Measurements from ENCODE around the gene TMEM259.

TMEM259 gene

GRCh38 chr19:1018393-1018792 lies 2.5 kb downstream of the TMEM259 start:
- DNase-seq (ENCODE audit: low read depth): no peak
- TF ChIP-seq, protein P1, sequence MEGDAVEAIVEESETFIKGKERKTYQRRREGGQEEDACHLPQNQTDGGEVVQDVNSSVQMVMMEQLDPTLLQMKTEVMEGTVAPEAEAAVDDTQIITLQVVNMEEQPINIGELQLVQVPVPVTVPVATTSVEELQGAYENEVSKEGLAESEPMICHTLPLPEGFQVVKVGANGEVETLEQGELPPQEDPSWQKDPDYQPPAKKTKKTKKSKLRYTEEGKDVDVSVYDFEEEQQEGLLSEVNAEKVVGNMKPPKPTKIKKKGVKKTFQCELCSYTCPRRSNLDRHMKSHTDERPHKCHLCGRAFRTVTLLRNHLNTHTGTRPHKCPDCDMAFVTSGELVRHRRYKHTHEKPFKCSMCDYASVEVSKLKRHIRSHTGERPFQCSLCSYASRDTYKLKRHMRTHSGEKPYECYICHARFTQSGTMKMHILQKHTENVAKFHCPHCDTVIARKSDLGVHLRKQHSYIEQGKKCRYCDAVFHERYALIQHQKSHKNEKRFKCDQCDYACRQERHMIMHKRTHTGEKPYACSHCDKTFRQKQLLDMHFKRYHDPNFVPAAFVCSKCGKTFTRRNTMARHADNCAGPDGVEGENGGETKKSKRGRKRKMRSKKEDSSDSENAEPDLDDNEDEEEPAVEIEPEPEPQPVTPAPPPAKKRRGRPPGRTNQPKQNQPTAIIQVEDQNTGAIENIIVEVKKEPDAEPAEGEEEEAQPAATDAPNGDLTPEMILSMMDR (IDR thresholded peaks at IDR 0.05; ENCODE audit: insufficient read depth, low read depth, low read length, missing control alignments): no peak
- no peak overlapping the region for H3K4me3 ChIP-seq (ENCODE audit: low read depth, low read length)

DNA sequence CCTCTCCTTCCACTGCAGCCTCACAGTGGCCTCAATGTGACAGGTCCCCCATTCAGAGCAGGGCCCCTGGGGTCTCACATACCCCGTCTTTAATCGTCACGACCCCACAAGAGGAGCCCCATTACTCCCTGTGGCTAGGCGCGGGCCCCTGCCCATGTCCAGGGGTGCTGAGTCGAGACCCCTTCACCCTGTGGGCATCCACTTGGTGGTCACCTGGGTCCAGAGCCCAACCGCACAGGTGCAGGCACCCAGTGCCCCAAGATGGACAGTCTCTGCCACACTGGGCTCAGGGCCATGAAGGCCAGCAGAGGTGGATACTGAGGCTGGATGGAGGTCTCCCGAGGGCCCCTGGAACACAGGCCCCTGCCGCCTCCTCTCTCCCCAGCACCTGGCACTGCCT lies 3.0 kb downstream of the TMEM259 start:
- TF ChIP-seq, protein P1 (IDR thresholded peaks at IDR 0.05; ENCODE audit: insufficient read depth, low read depth, low read length, missing control alignments): no peak
- no peak for DNase-seq (ENCODE audit: low read depth)
- H3K4me3 ChIP-seq (ENCODE audit: low read depth, low read length): no peak overlapping the region

DNA sequence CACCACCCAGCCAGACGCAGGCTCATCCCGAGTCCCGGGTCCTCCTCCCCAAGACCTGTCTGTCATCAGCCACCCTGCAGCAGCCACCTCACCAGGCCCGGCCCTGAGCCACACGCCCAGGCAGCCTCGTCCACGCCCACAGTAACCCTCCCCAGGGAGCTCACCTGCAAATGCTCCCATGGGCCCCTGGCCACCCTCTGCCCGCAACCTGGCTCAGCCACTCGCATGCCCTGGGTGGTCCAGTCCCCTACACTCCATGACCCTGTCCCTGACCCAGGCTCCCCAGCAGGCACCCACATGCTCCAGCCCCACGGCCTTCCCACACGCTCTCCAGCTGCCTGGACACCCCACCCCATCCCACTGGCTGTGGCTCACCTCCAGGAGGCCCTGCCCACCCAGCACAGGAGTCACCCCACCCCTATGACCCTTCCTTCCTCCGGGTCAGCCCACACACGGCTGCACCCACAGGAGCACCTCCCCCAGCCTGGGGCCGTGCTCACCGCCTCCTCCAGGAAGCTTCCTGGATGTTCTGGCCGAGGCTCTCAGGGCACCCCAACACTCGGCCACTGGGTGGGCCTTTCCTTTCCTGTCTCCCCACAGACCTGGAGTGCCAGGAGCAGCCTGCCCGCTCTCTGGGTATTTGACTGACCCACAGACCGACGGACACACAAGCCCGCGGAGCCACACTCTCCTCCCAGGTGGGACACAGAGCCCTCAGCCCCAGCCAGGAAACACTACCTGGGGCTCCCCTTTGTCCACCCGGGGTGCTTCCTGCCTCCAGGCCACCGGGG lies 3.6 kb downstream of the TMEM259 start:
- no peak overlapping the region for H3K4me3 ChIP-seq (ENCODE audit: low read depth, low read length)
- TF ChIP-seq, protein P1 (IDR thresholded peaks at IDR 0.05; ENCODE audit: insufficient read depth, low read depth, low read length, missing control alignments): no peak
- peak; percentile 46 for DNase-seq (ENCODE audit: low read depth)

DNA sequence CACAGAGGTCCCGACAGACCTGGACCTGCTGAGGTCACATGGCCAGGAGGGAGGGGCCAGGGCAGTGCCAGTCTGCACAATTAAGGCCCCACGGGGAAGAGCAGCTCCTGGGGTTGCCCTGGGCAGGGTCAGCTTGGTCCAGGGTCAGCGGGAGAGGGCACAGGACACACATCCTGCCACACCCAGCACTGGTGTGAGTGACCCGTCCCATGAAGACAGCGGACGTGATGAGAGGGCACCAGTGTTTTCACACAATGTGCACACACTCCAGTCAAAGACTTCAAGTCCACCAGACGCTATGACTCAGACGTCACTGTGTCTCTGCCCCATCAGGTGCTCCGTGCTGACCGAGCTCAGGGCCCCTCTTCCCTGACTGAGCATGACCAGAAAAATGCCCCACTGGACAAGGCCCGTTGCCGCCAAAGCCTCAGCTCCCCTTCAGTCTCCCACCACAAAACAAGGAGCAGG lies 4.2 kb downstream of the TMEM259 start:
- H3K4me3 ChIP-seq (ENCODE audit: low read depth, low read length): no peak overlapping the region
- TF ChIP-seq, protein P1 (IDR thresholded peaks at IDR 0.05; ENCODE audit: insufficient read depth, low read depth, low read length, missing control alignments): no peak
- no peak for DNase-seq (ENCODE audit: low read depth)

GRCh38 chr19:1015782-1016646 lies 4.9 kb downstream of the TMEM259 start:
- DNase-seq (ENCODE audit: low read depth): no peak
- TF ChIP-seq, protein P1 (IDR thresholded peaks at IDR 0.05; ENCODE audit: insufficient read depth, low read depth, low read length, missing control alignments): no peak
- H3K4me3 ChIP-seq (ENCODE audit: low read depth, low read length): no peak overlapping the region

- H3K4me3 ChIP-seq (ENCODE audit: low read depth, low read length): no peak overlapping the region
- DNase-seq (ENCODE audit: low read depth): no peak
- TF ChIP-seq, protein P1 (IDR thresholded peaks at IDR 0.05; ENCODE audit: insufficient read depth, low read depth, low read length, missing control alignments): no peak
Observed at GRCh38 chr19:1015061-1015781, 5.7 kb downstream of the TMEM259 start.
